Gastrocnemius medialis (tissue), 4 donors: ENCODE measurements around the gene SNX11. TPM values are rescaled to one million over a fixed set of nuclear protein-coding genes. Genes with fewer than 3 reads are reported as not detected.
A peak's percentile ranks its signal among the peaks of the same experiment; 100 is the strongest.

ENCODE experiments used
- ATAC-seq, 2 donors: fragments of 150-250 bp; one replicate each; pipeline ENCODE4 v1.9.1; 2016
- DNase-seq, 2 donors: peaks; one replicate each; pipeline ENCODE4 v3.0.0-alpha.2; 2019
- H3K27ac ChIP-seq, 4 donors: fragments of 200-600 bp; sonication (generic); 1 replicate in 1 of 4; 2 replicates in 3 of 4; pipeline ENCODE4 v1.5.1; 2016 to 2018; ENCODE audit warnings: mild to moderate bottlenecking in 2 of 4, moderate library complexity in 1 of 4
- H3K27me3 ChIP-seq, 3 donors: fragments of 200-600 bp; sonication (generic) in 2 of 3; 1 replicate in 1 of 3; 2 replicates in 2 of 3; pipeline versions ENCODE4 v1.5.1 to v1.6.0; 2016 to 2019; ENCODE audit warnings: mild to moderate bottlenecking in 1 of 3, moderate library complexity in 1 of 3
- H3K36me3 ChIP-seq, 2 donors: fragments of 200-600 bp; sonication (generic) in 1 of 2; one replicate each; pipeline ENCODE4 v1.5.1; 2017 to 2018
- H3K4me1 ChIP-seq, 2 donors: fragments of 200-600 bp; sonication (generic) in 1 of 2; one replicate each; pipeline ENCODE4 v1.5.1; 2016 to 2017; ENCODE audit warnings: mild to moderate bottlenecking in 2 of 2
- H3K4me3 ChIP-seq, 4 donors: fragments of 200-600 bp; sonication (generic) in 3 of 4; 1 replicate in 1 of 4; 2 replicates in 3 of 4; pipeline ENCODE4 v1.5.1; 2016 to 2019; ENCODE audit warnings: mild to moderate bottlenecking in 2 of 4
- H3K9me3 ChIP-seq, 3 donors: fragments of 200-600 bp; sonication (generic) in 2 of 3; 1 replicate in 1 of 3; 2 replicates in 2 of 3; pipeline ENCODE4 v1.5.1; 2016 to 2019
- POLR2A ChIP-seq, 2 donors: fragments of 450-650 bp; IDR thresholded peaks; one replicate each; pipeline ENCODE4 v1.6.1; 2017; ENCODE audit warnings: antibody characterized with exemption in 2 of 2, mild to moderate bottlenecking in 2 of 2, moderate library complexity in 2 of 2
- in situ Hi-C, 4 donors: fragments of 200-750 bp; cut with MboI; loops; one replicate each; pipeline versions ENCODE4 v1.15.0 to v1.8.0; 2017; ENCODE audit warnings: low sequenced_read_pairs in 4 of 4
- intact Hi-C: fragments of 100-400 bp; cut with DNase I; formaldehyde crosslinking; loops from one replicate; pipeline ENCODE4 v1.15.1; 2023; ENCODE audit warnings: low total_unique reads
- total RNA-seq, 4 donors: library from RNA; depleted of rRNA; stranded (reverse); fragments of >200 nt; gene quantifications; one replicate each; pipeline versions ENCODE4 v1.1.0 to v1.2.3, GENCODE V29; 2016
- TF ChIP-seq, protein P1 (sequence below), 5 experiments: fragments of 450-650 bp in 3 of 5; fragments of 200-600 bp in 2 of 5; sonication (generic) in 2 of 5; IDR thresholded peaks in 4 of 5; conservative IDR thresholded peaks in 1 of 5; 1 replicate in 4 of 5; 2 replicates in 1 of 5; pipeline ENCODE4 v1.5.1; 2016 to 2019; ENCODE audit warnings: antibody characterized with exemption in 5 of 5, mild to moderate bottlenecking in 3 of 5, moderate library complexity in 3 of 5

The SNX11 gene
- total RNA-seq, 4 donors from 2014 or later, result 7.3 to 16.3 (median 9.6) TPM

DNA sequence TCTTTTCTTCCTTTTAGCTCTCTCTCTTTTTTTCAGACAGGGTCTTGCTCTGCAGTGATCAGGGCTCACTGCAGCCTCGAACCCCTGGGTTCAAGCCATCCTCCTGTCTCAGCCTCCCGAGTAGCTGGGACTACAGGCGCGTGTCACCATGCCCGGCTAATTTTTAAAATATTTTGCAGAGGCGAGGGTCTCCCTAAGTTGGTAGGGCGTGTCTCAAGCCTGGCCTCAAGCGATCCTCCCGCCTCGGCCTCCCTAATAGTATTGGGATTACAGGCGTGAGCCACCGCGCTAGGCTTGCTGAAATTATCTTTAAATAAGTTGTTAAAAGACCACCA, 797 bp upstream of the SNX11 start:
- in situ Hi-C loops, result no loop called here
- Histone ChIP-seq H3K4me3 (peak overlapping the region; percentile 64 to 99 (median 94)), H3K27ac (peak overlapping the region; percentile 92 to 100 (median 98)), H3K27me3 (no peaks in the 10 kb centered on the region), H3K9me3 (no peaks in the 10 kb centered on the region), H3K36me3 (no peaks in the 10 kb centered on the region), H3K4me1 (peaks cover 14 to 20% of the 10 kb centered on the region in 2 donors)
- DNase-seq (no peak), ATAC-seq (no peak)
- intact Hi-C loops, result loop anchor here (1.0 to 5.0 kb wide), 2 partner anchors 81 to 209 kb away; partner anchors contain the start of gene SP2
- no peak for TF ChIP-seq POLR2A (IDR thresholded peaks at IDR 0.05)
- TF ChIP-seq, protein P1, sequence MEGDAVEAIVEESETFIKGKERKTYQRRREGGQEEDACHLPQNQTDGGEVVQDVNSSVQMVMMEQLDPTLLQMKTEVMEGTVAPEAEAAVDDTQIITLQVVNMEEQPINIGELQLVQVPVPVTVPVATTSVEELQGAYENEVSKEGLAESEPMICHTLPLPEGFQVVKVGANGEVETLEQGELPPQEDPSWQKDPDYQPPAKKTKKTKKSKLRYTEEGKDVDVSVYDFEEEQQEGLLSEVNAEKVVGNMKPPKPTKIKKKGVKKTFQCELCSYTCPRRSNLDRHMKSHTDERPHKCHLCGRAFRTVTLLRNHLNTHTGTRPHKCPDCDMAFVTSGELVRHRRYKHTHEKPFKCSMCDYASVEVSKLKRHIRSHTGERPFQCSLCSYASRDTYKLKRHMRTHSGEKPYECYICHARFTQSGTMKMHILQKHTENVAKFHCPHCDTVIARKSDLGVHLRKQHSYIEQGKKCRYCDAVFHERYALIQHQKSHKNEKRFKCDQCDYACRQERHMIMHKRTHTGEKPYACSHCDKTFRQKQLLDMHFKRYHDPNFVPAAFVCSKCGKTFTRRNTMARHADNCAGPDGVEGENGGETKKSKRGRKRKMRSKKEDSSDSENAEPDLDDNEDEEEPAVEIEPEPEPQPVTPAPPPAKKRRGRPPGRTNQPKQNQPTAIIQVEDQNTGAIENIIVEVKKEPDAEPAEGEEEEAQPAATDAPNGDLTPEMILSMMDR (IDR thresholded peaks at IDR 0.05 in 4 of 5, conservative IDR thresholded peaks at IDR 0.05 in 1 of 5), result no peak

DNA sequence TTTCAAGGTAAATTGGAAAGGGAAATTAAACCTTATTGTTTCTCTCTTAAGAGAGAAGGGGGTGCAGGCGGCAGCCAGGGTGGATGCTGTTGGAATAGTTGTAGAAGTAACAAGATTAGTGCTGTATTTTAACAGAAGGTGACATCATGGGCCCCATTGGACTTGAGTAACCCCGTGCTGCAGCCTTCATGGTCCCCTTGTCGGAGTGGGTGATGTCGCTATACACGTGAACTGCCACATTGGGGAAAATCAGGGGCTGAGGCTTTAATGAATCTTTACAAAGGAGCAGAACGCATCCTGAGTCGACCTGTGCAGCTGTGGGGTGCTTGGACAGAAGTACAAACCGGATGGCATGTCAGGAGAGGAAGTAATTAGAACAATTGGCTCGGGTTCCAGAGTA, 3.2 kb downstream of the SNX11 start:
- intact Hi-C loops, result no loop called here
- in situ Hi-C loops, result no loop called here
- Histone ChIP-seq H3K27me3 (no peaks in the 10 kb centered on the region), H3K27ac (no peak overlapping the region), H3K4me3 (no peak overlapping the region), H3K36me3 (peaks cover 0 to 27% of the 10 kb centered on the region in 2 donors), H3K4me1 (peaks cover 14 to 18% of the 10 kb centered on the region in 2 donors), H3K9me3 (no peaks in the 10 kb centered on the region)
- TF ChIP-seq POLR2A (IDR thresholded peaks at IDR 0.05), result no peak
- TF ChIP-seq, protein P1 (IDR thresholded peaks at IDR 0.05 in 4 of 5, conservative IDR thresholded peaks at IDR 0.05 in 1 of 5), result no peak
- ATAC-seq (no peak), DNase-seq (no peak)

DNA sequence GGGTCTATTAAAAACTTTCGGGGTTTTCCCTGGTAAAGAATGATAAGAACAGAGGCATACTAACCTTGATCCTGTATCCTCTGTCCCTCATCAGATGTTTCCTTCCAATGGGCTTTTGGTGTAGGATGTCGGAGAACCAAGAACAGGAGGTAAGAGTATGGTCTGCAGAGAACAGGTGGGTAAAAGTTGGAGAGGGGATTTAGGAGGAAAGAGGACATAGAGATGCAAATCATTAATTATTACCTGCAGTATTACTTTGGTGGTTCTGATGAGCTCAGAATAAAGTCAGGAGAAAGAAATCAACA, 4.3 kb downstream of the SNX11 start:
- Histone ChIP-seq H3K36me3 (peaks cover 0 to 37% of the 10 kb centered on the region in 2 donors), H3K4me3 (no peak overlapping the region), H3K27ac (no peak overlapping the region), H3K4me1 (peaks cover 11 to 18% of the 10 kb centered on the region in 2 donors), H3K27me3 (no peaks in the 10 kb centered on the region), H3K9me3 (no peaks in the 10 kb centered on the region)
- intact Hi-C loops, result no loop called here
- ATAC-seq (no peak), DNase-seq (no peak)
- in situ Hi-C loops, result no loop called here
- TF ChIP-seq POLR2A (IDR thresholded peaks at IDR 0.05), result no peak
- TF ChIP-seq, protein P1 (IDR thresholded peaks at IDR 0.05 in 4 of 5, conservative IDR thresholded peaks at IDR 0.05 in 1 of 5), result no peak

DNA sequence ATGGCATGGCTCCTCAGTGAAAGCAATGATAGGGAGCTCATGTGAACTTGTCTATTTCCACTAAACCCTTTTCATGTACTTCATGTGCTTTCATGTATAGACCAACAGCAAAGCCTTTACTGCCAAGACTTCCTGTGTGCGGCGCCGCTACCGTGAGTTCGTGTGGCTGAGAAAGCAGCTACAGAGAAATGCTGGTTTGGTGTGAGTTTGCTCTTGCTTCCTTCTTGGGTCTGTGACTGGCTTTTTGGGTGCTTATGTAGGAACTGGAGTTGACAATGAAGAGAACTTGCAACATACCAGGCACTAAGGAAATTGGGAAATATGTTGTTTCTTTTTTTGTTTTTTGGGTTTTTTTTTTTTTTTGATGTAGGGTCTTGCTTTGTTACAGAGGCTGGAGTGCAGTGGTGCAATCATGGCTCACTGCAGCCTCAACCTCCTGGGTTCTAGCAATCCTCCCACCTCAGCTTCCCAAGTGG, 5.7 kb downstream of the SNX11 start:
- intact Hi-C loops (no loop called here), in situ Hi-C loops (no loop called here)
- H3K4me1 ChIP-seq, result peaks cover 8 to 15% of the 10 kb centered on the region in 2 donors
- H3K4me3 ChIP-seq, result no peak overlapping the region
- H3K27me3 ChIP-seq, result no peaks in the 10 kb centered on the region
- ATAC-seq (no peak), DNase-seq (peak in 1 of 2 donors; percentile 5)
- no peak for TF ChIP-seq POLR2A (IDR thresholded peaks at IDR 0.05)
- TF ChIP-seq, protein P1 (IDR thresholded peaks at IDR 0.05 in 4 of 5, conservative IDR thresholded peaks at IDR 0.05 in 1 of 5), result no peak
- no peaks in the 10 kb centered on the region for H3K9me3 ChIP-seq
- no peak overlapping the region for H3K27ac ChIP-seq
- H3K36me3 ChIP-seq, result peaks cover 0 to 47% of the 10 kb centered on the region in 2 donors
